NCI-H146 treated with DMSO at 0.1 percent for 48 hours (cell line): ENCODE measurements around the gene SLC22A15.
"Not testable (repeated sequence)": the region's sequence is repeated elsewhere in the genome, so short reads cannot be mapped to it uniquely, and the experiment has no call there.

Source experiments
- DNase-seq: peaks from one replicate; lab custom pipeline; 2025; ENCODE audit not compliant: unreplicated experiment; lab: John Stamatoyannopoulos, UW

The SLC22A15 gene

GRCh38 chr1:115980998-115981993 is 5.0 kb downstream of the SLC22A15 start:
- peak; percentile 5 for DNase-seq

GRCh38 chr1:115982400-115982799 is 6.1 kb downstream of the SLC22A15 start:
- DNase-seq: no peak

- no peak for DNase-seq
Observed at GRCh38 chr1:115983584-115983983, 7.3 kb downstream of the SLC22A15 start.

- no peak for DNase-seq
Observed at GRCh38 chr1:115987623-115988022, 11.3 kb downstream of the SLC22A15 start.

GRCh38 chr1:115988953-115989352 is 12.6 kb downstream of the SLC22A15 start:
- no peak for DNase-seq

- no peak for DNase-seq
Observed at GRCh38 chr1:115989699-115990098, 13.4 kb downstream of the SLC22A15 start.

GRCh38 chr1:115991909-115992308 is 15.6 kb downstream of the SLC22A15 start:
- no peak for DNase-seq

GRCh38 chr1:115997921-115998320 is 21.6 kb downstream of the SLC22A15 start:
- DNase-seq: not testable (repeated sequence)

- DNase-seq: no peak
Observed at GRCh38 chr1:116001739-116002487, 25.6 kb downstream of the SLC22A15 start.

- DNase-seq: no peak
Observed at GRCh38 chr1:116002781-116003420, 26.6 kb downstream of the SLC22A15 start.

- no peak for DNase-seq
Observed at GRCh38 chr1:116003823-116004222, 27.5 kb downstream of the SLC22A15 start.

- no peak for DNase-seq
Observed at GRCh38 chr1:116006486-116006964, 30.2 kb downstream of the SLC22A15 start.

- no peak for DNase-seq
Observed at GRCh38 chr1:116008656-116009390, 32.5 kb downstream of the SLC22A15 start.

GRCh38 chr1:116012716-116013115 is 36.4 kb downstream of the SLC22A15 start:
- no peak for DNase-seq

GRCh38 chr1:116015679-116016078 is 39.4 kb downstream of the SLC22A15 start:
- no peak for DNase-seq

- DNase-seq: no peak
Observed at GRCh38 chr1:116018007-116018406, 41.7 kb downstream of the SLC22A15 start.

GRCh38 chr1:116019653-116020253 is 43.4 kb downstream of the SLC22A15 start:
- no peak for DNase-seq

GRCh38 chr1:116020668-116021272 is 44.5 kb downstream of the SLC22A15 start:
- DNase-seq: peak; percentile 43

- no peak for DNase-seq
Observed at GRCh38 chr1:116024626-116025025, 48.3 kb downstream of the SLC22A15 start.

- no peak for DNase-seq
Observed at GRCh38 chr1:116026631-116027030, 50.3 kb downstream of the SLC22A15 start.
